COLO668 (cell line): ENCODE data around the gene CFAP92.

Experiments used
- DNase-seq: peaks from one replicate; lab custom pipeline; 2025; ENCODE audit not compliant: unreplicated experiment; lab: John Stamatoyannopoulos, UW

Gene CFAP92

GRCh38 chr3:129009266-129009665 lies 15.4 kb upstream of the CFAP92 start:
- DNase-seq = no peak

- no peak for DNase-seq
These were observed 13.9 kb upstream of the CFAP92 start for GRCh38 chr3:129007792-129008191.

DNA sequence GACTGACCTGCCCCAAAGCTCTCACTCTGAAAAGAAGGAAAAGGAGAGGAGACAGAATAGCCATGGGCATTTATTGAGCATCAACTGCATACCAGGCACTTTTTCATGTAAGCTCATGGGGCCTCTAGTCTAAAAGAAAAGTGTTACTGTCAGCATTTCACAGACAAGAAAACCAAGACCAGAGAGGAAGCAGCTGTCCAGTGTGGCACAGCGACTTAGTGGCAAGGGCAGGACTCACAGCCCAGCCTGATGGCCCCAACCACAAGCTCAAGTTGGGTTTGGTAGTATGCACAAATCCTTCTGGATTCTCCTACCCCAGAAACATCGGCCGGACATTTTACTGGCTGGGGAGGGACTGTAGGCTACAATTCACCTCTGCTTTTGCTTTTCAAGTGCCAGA lies 13.0 kb upstream of the CFAP92 start:
- DNase-seq = no peak

GRCh38 chr3:129005526-129006303 lies 11.8 kb upstream of the CFAP92 start:
- peak; percentile 46 for DNase-seq

DNA sequence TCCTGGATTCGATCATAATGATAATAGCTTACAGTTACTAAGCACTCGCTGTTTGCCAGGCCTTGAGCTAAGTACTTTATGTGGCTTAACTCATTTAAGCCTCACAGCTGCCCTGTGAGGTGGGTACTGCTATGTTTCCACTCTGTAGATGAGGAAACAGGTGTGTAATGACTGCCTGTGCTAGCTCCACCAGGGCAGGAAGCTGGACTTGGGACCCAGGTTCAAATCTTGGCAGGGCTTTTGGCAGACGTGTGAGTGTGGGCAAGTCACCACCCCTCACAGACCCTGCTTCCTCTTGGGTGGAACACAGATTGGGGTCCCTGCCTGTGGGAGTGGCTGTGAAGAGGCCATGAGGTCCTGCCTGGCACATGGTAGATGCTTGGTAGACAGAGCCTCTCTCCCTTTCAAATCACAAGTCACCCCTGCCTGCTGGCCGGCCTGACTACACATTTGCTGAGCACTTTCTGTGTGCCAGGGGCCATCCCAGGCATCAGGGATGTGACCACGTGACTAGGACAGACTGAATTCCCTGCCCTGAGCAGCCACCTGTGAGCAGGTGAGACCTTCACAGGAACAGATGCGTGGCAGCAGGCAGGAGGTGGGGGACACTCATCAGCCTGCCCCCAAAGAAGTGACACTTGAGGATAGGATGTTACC lies 10.9 kb upstream of the CFAP92 start:
- peak; percentile 56 for DNase-seq

GRCh38 chr3:129003578-129004112 lies 9.8 kb upstream of the CFAP92 start:
- peak; percentile 88 for DNase-seq

DNA sequence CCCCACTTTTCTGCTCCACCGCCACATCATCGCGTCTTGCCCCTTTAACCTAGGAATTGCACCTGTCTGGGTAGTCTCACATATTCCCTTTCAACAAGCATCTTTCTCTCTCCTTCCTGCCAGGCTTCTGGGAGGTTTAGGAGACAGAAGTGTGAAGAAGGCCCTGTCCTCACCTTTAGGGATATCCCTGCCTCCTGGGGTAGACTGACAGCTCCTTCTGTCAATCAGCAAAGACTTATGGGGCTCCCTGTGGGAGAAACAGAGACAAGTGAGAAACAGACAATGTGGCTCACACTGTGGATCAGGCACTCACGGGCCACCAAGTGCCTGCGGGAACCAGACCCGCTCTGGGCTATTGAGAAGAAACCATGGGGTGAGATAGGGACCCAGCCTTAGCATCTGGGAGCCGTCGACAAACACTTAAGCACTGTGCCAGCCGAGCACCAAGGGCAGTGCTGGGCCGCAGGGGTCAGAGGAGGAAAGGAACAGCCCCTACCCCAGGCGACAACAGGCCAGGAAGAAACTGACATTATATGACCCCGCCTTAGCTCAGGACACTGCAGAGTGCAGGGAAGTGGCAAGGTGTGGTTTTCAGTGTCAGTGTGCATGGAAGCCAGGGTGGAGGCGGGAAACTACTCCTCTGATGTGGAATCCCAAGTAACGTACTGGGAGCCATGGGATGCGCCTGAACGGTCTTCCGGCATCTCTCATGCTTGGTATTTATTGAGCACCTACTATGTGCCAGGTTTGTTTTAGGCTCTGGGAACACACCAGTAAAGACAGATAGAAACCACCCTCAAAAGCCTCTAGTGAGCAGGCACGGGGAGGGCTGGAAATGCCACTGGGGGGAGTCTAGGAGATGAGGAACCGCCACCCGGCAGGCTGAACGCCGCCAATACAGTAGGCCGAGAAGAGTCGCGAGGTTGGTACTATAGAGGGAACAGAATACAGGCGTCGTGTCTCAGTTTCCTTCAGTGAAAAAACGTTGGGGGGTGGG lies 9.0 kb upstream of the CFAP92 start:
- peak; percentile 9 for DNase-seq

GRCh38 chr3:129001806-129002572 lies 8.1 kb upstream of the CFAP92 start:
- no peak for DNase-seq

GRCh38 chr3:129001101-129001805 lies 7.4 kb upstream of the CFAP92 start, which contains the start of gene EFCC1:
Gene EFCC1 (plus strand): TSS chr3:129001304. CDS start chr3:129001629, 325 bp downstream.
- no peak for DNase-seq

GRCh38 chr3:129000742-129001100 lies 6.8 kb upstream of the CFAP92 start:
- no peak for DNase-seq

- DNase-seq = no peak
These were observed 5.2 kb upstream of the CFAP92 start for GRCh38 chr3:128999102-128999501.

GRCh38 chr3:128998561-128998960 lies 4.7 kb upstream of the CFAP92 start:
- no peak for DNase-seq

GRCh38 chr3:128997486-128998133 lies 3.7 kb upstream of the CFAP92 start:
- no peak for DNase-seq

- DNase-seq = no peak
These were observed 2.9 kb upstream of the CFAP92 start for GRCh38 chr3:128996726-128997125.

- no peak for DNase-seq
These were observed 2.3 kb upstream of the CFAP92 start for GRCh38 chr3:128996200-128996599.

GRCh38 chr3:128995737-128996136 lies 1.9 kb upstream of the CFAP92 start:
- no peak for DNase-seq

GRCh38 chr3:128994581-128995546 lies 988 bp upstream of the CFAP92 start:
- DNase-seq = no peak

- no peak for DNase-seq
These were observed 267 bp upstream of the CFAP92 start for GRCh38 chr3:128994173-128994512.
